Epithelial cell of esophagus (primary cell): ENCODE results near the gene KCNMA1.

Experiments
- DNase-seq: peaks from one replicate; pipeline ENCODE4 v3.0.0; 2010; ENCODE audit warnings: low read depth
- H3K4me3 ChIP-seq: 2 replicates; pipeline ENCODE4 v1.5.1; 2011; ENCODE audit warnings: mild to moderate bottlenecking, low read length, control low read depth
- CTCF ChIP-seq: IDR thresholded peaks from 2 replicates; pipeline ENCODE4 v1.5.1; 2011; ENCODE audit warnings: low read depth, mild to moderate bottlenecking, low read length, control low read depth, inconsistent platforms; ENCODE audit not compliant: insufficient read depth; ENCODE audit errors: missing control alignments

Gene KCNMA1

GRCh38 chr10:77111611-77112550, 525.7 kb downstream of the KCNMA1 start:
- peak; percentile 80 for TF ChIP-seq CTCF
- peak; percentile 63 for DNase-seq
- no peak overlapping the region for H3K4me3 ChIP-seq

GRCh38 chr10:77110757-77111156, 526.9 kb downstream of the KCNMA1 start:
- no peak overlapping the region for H3K4me3 ChIP-seq
- DNase-seq: no peak
- no peak for TF ChIP-seq CTCF

- no peak for DNase-seq
- H3K4me3 ChIP-seq: no peak overlapping the region
- no peak for TF ChIP-seq CTCF
Observed at GRCh38 chr10:77109351-77109994, 528.1 kb downstream of the KCNMA1 start.

GRCh38 chr10:77106676-77107075, 530.9 kb downstream of the KCNMA1 start:
- no peak overlapping the region for H3K4me3 ChIP-seq
- no peak for TF ChIP-seq CTCF
- no peak for DNase-seq

GRCh38 chr10:77105761-77106221, 531.8 kb downstream of the KCNMA1 start:
- H3K4me3 ChIP-seq: no peak overlapping the region
- TF ChIP-seq CTCF: no peak
- no peak for DNase-seq

GRCh38 chr10:77104459-77104980, 533.1 kb downstream of the KCNMA1 start:
- DNase-seq: peak; percentile 34
- TF ChIP-seq CTCF: no peak
- no peak overlapping the region for H3K4me3 ChIP-seq
